IPS-NIHi7 (cell line): ENCODE results near the gene SOCS7.

ENCODE experiments used
- DNase-seq: peaks from one replicate; pipeline ENCODE4 v3.0.0; 2012; ENCODE audit warnings: mixed read lengths; ENCODE audit errors: extremely low spot score

The SOCS7 gene

GRCh38 chr17:38363016-38363415 lies 11.4 kb downstream of the SOCS7 start:
- no peak for DNase-seq

GRCh38 chr17:38364741-38365140 lies 13.1 kb downstream of the SOCS7 start:
- DNase-seq, result peak; percentile 5

GRCh38 chr17:38369124-38369886 lies 17.7 kb downstream of the SOCS7 start:
- peak; percentile 4 for DNase-seq

GRCh38 chr17:38379448-38379847 lies 27.8 kb downstream of the SOCS7 start:
- no peak for DNase-seq

GRCh38 chr17:38395090-38395489 lies 43.4 kb downstream of the SOCS7 start:
- no peak for DNase-seq

GRCh38 chr17:38397227-38397626 lies 45.6 kb downstream of the SOCS7 start:
- DNase-seq, result no peak

- no peak for DNase-seq
Measured at GRCh38 chr17:38400286-38400685, 48.6 kb downstream of the SOCS7 start.

- no peak for DNase-seq
Measured at GRCh38 chr17:38401459-38401858, 49.8 kb downstream of the SOCS7 start.

- DNase-seq, result no peak
Measured at GRCh38 chr17:38402897-38403296, 51.3 kb downstream of the SOCS7 start.

- peak; percentile 58 for DNase-seq
Measured at GRCh38 chr17:38403491-38403890, 51.8 kb downstream of the SOCS7 start.

- DNase-seq, result no peak
Measured at GRCh38 chr17:38404174-38404943, 52.7 kb downstream of the SOCS7 start.

GRCh38 chr17:38405654-38406053 lies 54.0 kb downstream of the SOCS7 start:
- no peak for DNase-seq

- no peak for DNase-seq
Measured at GRCh38 chr17:38410201-38410600, 58.6 kb downstream of the SOCS7 start.

- DNase-seq, result peak; percentile 68
Measured at GRCh38 chr17:38415250-38416194, 63.9 kb downstream of the SOCS7 start.

- DNase-seq, result no peak
Measured at GRCh38 chr17:38416840-38417209, 65.2 kb downstream of the SOCS7 start.

GRCh38 chr17:38417210-38417951 lies 65.7 kb downstream of the SOCS7 start:
- DNase-seq, result no peak

- no peak for DNase-seq
Measured at GRCh38 chr17:38418062-38418692, 66.5 kb downstream of the SOCS7 start.

GRCh38 chr17:38418693-38419507 lies 67.3 kb downstream of the SOCS7 start:
- peak; percentile 62 for DNase-seq

- no peak for DNase-seq
Measured at GRCh38 chr17:38419508-38419981, 67.9 kb downstream of the SOCS7 start.

GRCh38 chr17:38420518-38420917 lies 68.9 kb downstream of the SOCS7 start:
- no peak for DNase-seq
